ENCODE data around the gene FAF1.
"Not testable (repeated sequence)": the region's sequence is repeated elsewhere in the genome, so short reads cannot be mapped to it uniquely, and the experiment has no call there.

FAF1 gene

GRCh38 chr1:50923564-50923963, 36.5 kb downstream of the FAF1 start:
- no peak for DNase-seq (ENCODE audit: low read depth)
- no peak overlapping the region for H3K4me3 ChIP-seq (ENCODE audit: low read depth, low read length)
- TF ChIP-seq CTCF (IDR thresholded peaks at IDR 0.05; ENCODE audit: control insufficient read depth, extremely low read depth, insufficient read depth) = no peak

- TF ChIP-seq CTCF (IDR thresholded peaks at IDR 0.05; ENCODE audit: control insufficient read depth, extremely low read depth, insufficient read depth) = no peak
These were observed 39.0 kb downstream of the FAF1 start for GRCh38 chr1:50921029-50921428.

GRCh38 chr1:50920409-50920808, 39.7 kb downstream of the FAF1 start:
- H3K4me3 ChIP-seq (ENCODE audit: low read depth, low read length) = no peak overlapping the region
- no peak for DNase-seq (ENCODE audit: low read depth)
- no peak for TF ChIP-seq CTCF (IDR thresholded peaks at IDR 0.05; ENCODE audit: control insufficient read depth, extremely low read depth, insufficient read depth)

More at GRCh38 chr1:50921029-50921428, 39.0 kb downstream of the FAF1 start:
- DNase-seq (ENCODE audit: low read depth) = no peak
- H3K4me3 ChIP-seq (ENCODE audit: low read depth, low read length) = no peak overlapping the region

GRCh38 chr1:50917138-50918137, 42.6 kb downstream of the FAF1 start:
- DNase-seq (ENCODE audit: low read depth) = no peak
- TF ChIP-seq CTCF (IDR thresholded peaks at IDR 0.05; ENCODE audit: control insufficient read depth, extremely low read depth, insufficient read depth) = no peak
- H3K4me3 ChIP-seq (ENCODE audit: low read depth, low read length) = no peak overlapping the region

GRCh38 chr1:50915621-50916020, 44.4 kb downstream of the FAF1 start:
- H3K4me3 ChIP-seq (ENCODE audit: low read depth, low read length) = no peak overlapping the region
- DNase-seq (ENCODE audit: low read depth) = no peak
- TF ChIP-seq CTCF (IDR thresholded peaks at IDR 0.05; ENCODE audit: control insufficient read depth, extremely low read depth, insufficient read depth) = no peak

- no peak for DNase-seq (ENCODE audit: low read depth)
- no peak for TF ChIP-seq CTCF (IDR thresholded peaks at IDR 0.05; ENCODE audit: control insufficient read depth, extremely low read depth, insufficient read depth)
- no peak overlapping the region for H3K4me3 ChIP-seq (ENCODE audit: low read depth, low read length)
These were observed 46.1 kb downstream of the FAF1 start for GRCh38 chr1:50913954-50914353.

- not testable (repeated sequence) for H3K4me3 ChIP-seq (ENCODE audit: low read depth, low read length); DNase-seq (ENCODE audit: low read depth)
These were observed 49.7 kb downstream of the FAF1 start for GRCh38 chr1:50910356-50910755.

- H3K4me3 ChIP-seq (ENCODE audit: low read depth, low read length); DNase-seq (ENCODE audit: low read depth): not testable (repeated sequence)
These were observed 52.5 kb downstream of the FAF1 start for GRCh38 chr1:50907610-50908009.

GRCh38 chr1:50906050-50906449, 54.0 kb downstream of the FAF1 start:
- DNase-seq (ENCODE audit: low read depth); H3K4me3 ChIP-seq (ENCODE audit: low read depth, low read length): not testable (repeated sequence)
